Pericardium fibroblast (primary cell): Measurements from ENCODE around the gene DDIT4. TPM values are rescaled to one million over a fixed set of nuclear protein-coding genes. Genes with fewer than 3 reads are reported as not detected.

Experiments used
- total RNA-seq: library from RNA; depleted of rRNA; stranded (reverse); fragments of >200 nt; gene quantifications from 2 replicates; pipeline ENCODE4 v1.2.3, GENCODE V29; 2015

Gene DDIT4, protein sequence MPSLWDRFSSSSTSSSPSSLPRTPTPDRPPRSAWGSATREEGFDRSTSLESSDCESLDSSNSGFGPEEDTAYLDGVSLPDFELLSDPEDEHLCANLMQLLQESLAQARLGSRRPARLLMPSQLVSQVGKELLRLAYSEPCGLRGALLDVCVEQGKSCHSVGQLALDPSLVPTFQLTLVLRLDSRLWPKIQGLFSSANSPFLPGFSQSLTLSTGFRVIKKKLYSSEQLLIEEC
- 427 and 480 TPM in 2 replicates for total RNA-seq

DNA sequence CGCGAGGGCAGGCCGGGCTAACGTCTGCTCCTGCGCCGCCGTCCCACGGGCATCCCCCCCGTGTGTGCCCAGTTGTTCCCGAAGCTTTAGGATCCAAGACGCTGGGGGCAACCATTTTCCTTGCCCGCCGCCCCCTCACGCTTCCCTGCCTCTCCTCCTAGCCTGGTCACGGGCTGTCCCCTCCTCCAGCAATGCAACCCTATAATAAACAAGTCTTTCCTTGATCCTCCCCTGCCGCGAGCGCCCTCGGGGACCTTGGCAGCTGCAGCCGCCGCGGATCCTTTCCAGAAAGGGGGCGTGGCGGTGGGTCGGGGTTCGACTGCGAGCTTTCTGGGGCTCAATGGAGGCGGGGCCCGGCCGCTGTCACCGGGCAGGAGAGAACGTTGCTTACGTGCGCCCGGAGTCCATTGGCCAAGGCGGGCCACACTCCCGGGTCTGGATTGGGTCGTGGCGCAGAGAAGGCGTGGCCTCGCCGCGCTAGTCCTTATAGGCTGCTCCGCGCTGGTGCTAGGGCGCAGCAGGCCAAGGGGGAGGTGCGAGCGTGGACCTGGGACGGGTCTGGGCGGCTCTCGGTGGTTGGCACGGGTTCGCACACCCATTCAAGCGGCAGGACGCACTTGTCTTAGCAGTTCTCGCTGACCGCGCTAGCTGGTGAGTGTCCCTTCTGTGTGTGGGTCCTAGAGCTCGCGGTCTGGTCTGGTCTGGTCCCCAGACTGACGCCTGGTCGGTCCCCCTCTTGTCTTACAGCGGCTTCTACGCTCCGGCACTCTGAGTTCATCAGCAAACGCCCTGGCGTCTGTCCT lies at the start of gene DDIT4:
TSS of gene DDIT4 (plus strand) at position 515 of the 803 bp plus-strand sequence. CDS start 293 bp downstream, outside the sequence.

Other genes with a start within 250 kb of the DDIT4 start
- gene SPOCK2, start 185.4 kb upstream of the DDIT4 start, total RNA-seq = under 0.01 and 0.26 TPM in 2 replicates
- 53.0 and 70.2 TPM in 2 replicates for gene ANAPC16, start 57.9 kb upstream of the DDIT4 start, total RNA-seq
- gene ASCC1, start 57.6 kb upstream of the DDIT4 start, total RNA-seq = 23.8 and 33.6 TPM in 2 replicates
- gene DNAJB12, start 81.0 kb downstream of the DDIT4 start, total RNA-seq = 22.9 and 25.2 TPM in 2 replicates